Measurements from ENCODE around the gene ZNF362.

Gene ZNF362

DNA sequence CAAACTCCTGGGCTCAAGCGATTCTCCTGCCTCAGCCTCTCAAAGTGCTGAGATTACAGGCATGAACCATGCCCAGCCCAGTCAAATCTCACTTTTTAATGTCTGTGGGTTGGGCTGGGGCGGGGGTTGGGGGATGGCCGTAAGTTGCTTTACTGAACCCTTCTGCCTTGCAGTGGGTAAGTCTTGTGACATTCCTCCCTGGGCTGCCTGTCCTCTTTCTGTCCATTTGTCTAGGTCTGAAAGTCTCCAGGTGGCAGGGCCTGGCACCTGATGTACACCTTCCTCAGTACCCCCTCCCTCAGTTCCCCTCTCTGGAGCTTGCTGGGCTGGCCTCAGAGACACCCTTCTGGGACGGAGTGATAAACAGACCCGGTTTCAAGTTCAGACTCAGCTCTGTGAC is 13.3 kb downstream of the ZNF362 start:
- DNase-seq = no peak

DNA sequence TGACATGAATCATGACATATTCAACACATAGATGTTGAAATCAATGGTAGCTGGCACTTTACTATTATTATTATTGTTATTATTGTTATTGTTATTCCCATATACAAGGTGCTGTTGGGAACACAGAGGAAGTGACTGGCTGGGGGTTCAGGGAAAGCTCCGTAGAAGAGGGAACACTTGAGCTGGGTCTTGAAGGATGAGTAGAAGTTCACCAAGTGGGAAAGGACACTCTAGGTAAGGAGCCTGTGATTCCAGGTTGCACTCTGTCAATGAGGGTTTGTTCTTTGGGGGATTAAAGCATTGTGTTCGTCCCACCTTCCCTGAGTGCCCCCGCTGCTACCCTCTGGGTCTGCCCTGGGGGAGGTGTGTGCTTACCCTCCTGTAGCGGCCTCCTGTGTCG is 14.1 kb downstream of the ZNF362 start:
- DNase-seq = no peak

DNA sequence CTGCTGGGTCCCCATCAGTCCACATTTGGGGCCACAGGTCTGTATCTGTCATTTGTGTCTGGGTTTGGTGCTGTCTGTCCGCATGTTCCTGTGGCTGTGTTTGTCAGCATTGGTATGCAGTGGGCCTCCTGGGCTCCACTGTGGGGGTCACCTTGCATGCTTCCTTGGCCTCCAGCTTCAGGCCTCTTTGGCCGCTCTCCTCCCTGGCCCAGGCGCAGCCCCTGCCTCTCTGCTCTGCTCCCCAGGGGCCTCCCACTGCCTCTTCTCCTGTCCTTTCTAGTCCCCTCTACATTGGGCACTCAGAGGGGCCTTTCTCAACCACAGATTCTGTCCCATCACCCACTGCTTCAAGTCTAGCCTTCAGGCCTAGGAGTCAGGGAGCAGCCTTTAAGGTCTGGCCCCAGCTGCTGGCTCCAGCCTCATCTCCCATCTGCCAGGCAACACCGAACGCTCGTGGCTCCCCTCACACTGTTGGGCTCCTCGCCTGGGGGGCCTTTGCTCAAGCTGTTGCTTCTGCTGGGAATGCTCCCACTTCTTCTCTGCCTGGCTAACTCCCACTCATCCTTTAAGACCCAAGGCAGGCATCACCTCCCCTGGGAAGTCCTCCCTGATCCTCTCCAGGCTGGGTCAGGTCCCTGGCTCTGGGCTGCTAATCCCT is 14.6 kb downstream of the ZNF362 start:
- no peak for DNase-seq

DNA sequence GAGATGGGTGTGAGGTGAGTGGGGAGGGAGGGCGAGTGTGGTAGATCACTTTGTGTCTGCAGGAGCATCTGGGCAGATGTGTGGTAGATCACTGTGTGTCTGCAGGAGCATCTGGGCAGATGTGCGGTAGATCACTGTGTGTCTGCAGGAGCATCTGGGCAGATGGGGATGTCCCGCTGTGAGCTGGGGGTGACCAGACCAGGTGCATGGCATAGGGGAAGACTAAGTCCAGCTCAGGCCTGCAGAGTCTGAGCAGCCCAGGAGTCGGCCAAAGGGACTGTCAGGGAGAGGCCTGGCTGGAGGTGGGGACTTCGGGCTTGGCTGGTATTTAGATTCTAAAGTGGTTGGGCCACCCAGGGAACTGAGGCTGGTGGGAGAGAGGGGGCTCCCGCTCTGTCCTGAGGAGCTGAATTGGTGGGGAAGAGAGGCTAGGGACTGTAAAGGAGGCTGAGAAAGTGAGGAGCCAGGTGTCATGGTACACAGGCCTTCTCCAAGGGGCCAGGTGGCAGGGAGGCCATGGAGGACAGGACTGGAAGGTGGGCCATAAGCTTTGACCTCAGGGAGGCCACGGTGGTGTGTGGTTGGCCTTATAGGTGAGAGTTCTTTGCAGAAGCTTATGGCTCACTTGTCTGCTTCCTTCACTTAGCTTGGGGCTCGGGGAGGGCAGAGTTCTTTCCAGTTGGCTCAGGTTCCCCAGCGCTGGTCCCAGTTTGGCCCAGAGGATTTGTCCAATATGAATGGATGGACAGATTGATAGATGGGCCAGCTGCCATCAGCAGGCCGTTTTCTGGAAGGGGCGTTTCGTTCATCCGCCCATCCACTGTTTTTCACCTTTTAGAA is 15.6 kb downstream of the ZNF362 start:
- DNase-seq = no peak

DNA sequence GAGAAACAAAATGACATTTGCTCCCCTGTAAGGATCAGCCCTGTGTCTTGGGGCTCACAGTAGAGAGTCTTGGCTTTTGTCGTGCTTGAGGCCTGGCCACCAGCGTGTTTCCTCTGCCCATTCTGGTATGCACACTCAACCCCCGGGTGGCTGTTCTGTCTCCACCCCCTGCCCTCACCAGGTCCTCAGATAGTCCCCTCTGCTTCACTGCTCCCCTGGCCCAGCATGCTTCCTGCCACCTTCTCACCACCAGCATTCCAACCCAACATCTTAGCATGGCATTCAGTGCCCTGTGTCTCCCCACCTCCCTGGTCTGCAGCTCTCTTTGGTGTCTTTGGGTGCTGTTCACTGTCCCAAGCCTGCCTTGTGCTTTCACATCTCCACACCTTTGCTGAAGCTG is 16.2 kb downstream of the ZNF362 start:
- no peak for DNase-seq

DNA sequence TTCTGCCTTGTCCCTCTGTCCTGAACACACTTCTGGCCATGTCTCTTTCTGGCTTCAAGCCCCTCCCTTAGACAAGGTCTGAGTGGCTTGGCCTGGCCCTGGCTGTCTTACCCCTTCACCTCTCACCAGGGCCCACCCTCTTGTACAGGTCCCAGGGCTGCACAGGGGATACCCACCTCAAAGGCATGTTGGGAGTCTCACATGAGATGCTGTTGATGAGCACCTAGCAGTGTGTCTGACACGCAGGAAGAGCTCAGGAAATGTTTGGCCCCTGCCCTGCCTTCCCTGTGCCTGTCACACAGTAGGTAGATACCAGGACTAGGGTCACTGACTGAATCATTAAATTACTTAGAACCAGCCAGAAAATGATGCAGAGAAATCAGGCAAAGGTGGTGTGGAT is 16.6 kb downstream of the ZNF362 start:
- DNase-seq = no peak

DNA sequence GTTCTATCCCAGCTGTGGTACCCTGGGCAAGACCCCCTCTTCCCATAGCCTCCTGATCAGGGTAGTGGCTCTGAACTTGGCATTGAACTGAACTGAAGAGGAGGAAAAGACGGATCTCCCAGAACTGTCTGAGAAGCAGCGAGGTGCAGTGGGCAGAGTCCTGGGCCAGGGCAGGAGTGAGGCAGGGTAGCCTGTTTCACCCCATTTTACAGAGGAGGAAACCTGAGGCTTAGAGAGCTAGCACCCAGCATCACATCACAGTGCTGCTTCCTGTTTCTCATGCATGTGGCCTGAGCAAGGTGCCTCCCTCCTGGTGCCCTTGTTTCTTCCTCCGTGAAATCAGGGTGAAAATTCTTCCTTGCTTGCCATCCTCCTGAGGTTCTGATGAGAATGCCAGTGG is 17.1 kb downstream of the ZNF362 start:
- DNase-seq = no peak

DNA sequence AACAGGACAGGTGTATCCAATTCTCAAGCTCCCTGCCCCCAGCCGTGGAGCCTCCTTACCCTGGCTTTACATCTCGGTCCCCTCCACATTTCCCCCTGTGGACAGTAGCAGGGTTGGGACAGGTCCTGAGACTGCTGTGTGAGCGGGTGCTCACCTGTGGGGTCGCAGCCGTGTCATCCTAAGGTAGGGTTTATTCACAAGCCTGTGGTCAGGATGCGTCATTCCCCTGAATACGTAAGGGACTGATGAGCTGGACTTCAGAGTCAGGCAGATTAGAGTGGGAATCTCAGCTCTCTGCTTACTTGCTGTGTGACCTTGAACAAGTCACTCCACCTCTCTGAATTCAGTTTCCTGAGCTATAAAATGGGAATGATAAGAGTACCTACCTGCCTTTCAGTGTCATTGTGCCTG is 17.7 kb downstream of the ZNF362 start:
- DNase-seq = no peak

DNA sequence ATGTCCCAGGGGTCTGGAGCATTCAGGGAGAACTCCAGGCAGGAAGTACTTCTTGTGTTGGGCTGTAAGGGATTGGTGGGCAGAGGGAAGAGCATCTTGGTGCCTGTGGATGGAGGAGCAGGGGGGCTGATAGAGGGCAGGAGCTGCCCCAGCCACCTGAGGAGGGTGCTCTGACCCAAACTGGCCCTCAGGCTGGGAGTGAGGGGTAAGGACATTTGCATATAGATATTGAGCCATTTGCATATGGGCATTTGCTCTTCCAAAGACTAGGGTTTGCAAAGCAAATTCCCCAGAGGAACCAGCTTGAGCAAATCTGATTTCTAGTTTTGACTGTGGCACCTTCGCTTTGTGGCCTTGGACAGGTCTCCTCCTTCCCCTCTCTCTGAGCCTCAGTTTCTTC is 18.2 kb downstream of the ZNF362 start:
- no peak for DNase-seq

DNA sequence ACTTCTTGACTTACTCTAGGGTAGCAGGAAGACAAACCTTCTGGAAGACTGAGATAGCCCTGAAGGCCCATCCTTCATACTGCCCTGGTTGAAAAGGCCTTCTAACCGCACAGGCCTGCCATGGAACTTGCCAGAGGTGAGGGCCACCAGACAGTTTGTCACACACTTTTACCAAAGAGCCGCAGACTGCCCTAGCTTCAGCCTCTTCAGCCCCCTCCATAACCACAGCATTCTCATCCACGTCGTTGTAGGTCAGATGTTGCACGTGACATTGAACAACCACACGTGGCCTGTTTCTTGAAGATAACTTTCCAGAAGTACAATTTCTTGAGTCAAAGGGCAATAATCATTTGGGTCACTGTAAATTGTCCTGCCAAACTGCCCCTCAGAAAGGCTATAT is 18.9 kb downstream of the ZNF362 start:
- DNase-seq = no peak

DNA sequence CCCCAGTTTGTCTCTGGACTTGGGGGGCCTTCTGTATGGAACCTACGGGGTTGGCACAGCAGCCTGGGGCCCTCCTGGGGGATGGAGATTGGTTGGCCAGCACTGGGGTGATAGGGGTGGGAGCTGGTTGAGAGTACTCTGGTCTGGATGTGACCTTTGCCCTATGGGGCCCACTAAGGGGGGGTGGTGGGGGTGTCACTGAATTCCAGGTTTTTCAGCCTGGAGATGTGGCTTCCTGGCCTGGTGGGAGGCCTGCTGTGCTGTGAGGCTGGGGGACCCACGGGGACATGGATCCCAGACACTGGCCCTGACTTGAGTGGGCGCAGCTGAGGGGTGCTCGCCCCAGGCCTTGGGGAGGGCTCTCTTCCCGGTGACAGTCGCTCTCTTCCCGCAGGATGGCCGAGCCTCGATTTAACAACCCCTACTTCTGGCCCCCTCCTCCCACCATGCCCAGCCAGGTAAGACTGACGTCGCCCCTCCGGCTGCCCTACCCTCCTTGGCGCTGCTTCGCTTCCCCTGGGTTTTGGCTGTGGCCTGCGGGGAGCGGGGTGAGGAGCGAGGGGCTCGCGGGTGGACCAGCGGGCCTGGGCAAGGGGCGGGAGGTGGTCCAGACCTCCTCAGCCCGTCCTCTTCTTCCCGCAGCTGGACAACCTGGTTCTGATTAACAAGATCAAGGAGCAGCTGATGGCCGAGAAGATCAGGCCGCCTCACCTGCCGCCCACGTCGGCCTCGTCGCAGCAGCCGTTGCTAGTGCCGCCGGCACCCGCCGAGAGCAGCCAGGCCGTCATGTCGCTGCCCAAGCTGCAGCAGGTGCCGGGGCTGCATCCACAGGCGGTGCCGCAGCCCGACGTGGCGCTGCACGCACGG is 19.6 kb downstream of the ZNF362 start:
- DNase-seq = no peak

DNA sequence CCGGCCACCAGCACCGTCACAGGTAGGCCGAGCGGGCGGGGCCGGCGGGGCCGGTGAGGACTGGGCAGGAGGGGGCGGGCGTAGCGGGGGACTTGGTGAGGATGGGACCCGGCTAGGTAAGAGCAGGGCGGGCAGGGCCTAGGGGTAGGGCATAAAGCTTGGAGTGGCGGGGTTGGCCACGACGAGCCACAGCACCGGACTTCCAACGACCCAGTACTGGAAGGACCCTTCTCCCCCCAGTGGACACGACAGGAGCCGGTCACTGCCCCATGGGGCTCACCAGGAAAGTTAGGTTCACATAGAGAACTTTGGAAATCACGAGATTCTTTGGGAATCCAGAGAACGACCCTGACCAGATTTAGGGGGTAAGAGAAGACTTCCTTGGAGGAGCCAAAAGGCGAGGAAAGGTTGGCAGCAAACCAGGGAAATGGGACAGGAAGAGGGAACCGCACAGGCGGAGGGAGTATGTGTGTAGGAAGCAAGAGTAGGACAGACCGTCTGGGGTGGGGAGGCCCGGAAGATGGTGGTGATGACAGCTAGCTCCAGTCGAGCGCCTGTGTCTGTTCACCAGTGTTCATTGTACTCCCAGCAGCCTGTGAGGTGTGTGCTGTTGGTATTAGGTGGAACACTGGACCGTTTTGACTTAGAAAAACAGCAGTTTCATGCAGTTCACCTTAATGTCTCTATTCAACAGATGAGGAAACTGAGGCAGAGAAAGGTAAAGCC is 20.4 kb downstream of the ZNF362 start:
- DNase-seq = no peak

DNA sequence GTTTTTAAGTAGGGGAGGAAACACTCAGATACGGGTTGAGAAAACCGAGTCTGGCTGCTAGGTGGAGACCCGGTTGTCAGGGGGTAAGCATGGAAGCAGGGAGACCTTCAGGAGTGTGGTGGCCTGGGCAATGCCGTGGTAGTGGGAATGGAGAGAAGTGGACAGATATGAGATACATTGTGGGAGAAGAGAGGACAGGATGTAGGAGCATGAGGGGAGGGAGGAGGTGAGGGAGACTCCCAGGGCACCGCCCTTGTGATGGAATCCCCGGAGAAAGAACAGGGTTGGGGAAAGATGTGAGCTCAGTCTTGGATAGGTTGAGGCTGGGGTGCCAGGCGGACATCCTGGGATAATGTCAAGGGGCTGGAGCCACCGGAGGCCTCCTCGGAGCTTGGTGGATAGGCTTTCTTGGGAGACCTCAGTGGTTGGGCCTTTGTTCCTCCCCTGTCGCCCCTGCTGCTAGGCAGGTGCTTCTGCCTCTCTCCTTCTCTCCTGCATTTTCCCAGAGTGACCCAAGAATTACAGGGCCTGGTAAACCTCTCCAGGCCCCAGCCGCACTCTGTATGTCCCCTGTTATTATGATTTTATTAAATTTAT is 21.3 kb downstream of the ZNF362 start:
- no peak for DNase-seq

DNA sequence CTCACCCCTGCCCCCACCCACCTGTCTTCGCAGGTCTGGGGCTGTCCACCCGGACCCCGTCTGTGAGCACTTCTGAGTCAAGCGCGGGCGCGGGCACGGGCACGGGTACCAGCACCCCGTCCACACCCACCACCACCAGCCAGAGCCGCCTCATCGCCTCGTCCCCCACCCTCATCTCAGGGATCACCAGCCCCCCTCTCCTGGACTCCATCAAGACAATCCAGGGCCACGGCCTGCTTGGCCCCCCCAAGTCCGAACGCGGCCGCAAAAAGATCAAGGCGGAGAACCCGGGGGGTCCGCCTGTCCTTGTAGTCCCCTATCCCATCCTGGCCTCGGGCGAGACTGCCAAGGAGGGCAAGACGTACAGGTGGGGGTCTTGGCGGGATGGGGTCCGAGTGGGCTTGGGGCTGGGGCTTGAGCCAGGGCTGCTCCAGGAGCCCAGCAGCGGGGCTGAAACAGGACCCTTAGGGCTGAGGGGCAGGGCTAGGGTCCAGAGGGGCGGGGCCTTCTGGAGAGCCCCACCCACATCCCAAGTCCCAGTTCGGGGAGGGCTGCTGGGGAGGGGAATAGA is 23.9 kb downstream of the ZNF362 start:
- no peak for DNase-seq

DNA sequence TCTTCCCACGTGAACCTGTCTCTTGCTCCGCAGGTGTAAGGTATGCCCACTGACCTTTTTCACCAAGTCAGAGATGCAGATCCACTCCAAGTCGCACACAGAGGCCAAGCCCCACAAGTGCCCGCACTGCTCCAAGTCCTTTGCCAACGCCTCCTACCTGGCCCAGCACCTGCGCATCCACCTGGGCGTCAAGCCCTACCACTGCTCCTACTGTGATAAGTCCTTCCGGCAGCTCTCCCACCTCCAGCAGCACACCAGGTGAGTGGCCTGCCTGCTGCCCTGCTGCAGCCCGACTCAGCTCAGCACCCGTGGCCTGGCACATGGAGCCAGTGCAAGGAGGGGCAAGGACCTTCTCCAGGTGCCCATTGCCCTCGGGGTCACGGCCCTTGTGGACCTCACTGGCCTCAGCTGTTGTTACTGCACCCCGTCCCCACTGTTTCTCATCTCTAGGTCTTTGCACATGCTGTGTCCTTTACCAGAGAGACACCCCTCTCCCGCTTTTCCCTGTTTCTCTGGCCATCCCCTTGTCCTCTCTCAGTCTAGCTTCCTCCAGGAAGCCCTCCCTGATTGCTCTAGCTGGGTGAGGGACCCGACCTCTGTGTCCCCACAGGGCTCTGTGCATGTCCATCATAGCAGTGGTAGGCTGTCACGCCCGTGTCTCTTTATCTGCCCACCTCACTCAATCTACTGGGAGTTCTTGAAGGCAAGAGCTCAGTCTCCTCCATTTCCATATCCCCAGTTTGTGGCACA is 25.4 kb downstream of the ZNF362 start:
- no peak for DNase-seq

DNA sequence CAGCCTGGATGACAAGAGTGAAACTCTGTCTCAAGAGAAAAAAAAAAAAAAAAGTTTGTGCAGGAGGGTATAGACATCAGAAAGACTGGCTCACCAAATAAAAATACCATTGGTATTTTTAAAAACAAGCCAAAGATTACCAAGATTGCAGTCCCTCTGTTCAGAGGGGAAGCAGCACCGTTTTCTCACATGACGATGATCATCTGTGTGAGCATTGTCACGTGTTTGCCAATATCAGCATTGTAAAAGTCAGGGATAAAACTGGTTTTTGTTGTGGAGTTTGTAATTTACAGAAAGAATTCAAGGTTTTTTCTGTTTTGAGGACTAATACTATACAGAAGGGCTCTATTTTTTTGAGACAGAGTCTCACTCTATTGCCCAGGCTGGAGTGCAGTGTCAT is 26.5 kb downstream of the ZNF362 start:
- DNase-seq = no peak

DNA sequence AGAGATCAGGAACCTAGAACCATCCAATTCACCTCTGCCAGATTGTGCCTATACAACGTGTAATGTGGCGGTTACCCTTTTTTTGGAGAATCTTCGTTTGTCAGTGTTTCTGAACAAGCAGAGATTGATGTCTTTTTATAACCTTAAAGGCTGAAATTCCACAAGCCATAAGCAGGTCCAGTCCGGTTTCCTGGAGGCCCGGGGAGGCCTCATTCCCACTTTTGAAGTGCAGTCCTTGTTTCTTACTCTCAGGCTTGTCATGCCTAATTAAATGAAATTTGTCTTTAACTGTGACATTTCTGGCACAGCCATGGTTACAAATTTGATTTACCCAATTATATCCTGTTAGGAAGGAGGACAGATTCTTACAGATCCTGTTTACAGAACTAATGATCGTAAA is 27.8 kb downstream of the ZNF362 start:
- DNase-seq = no peak

DNA sequence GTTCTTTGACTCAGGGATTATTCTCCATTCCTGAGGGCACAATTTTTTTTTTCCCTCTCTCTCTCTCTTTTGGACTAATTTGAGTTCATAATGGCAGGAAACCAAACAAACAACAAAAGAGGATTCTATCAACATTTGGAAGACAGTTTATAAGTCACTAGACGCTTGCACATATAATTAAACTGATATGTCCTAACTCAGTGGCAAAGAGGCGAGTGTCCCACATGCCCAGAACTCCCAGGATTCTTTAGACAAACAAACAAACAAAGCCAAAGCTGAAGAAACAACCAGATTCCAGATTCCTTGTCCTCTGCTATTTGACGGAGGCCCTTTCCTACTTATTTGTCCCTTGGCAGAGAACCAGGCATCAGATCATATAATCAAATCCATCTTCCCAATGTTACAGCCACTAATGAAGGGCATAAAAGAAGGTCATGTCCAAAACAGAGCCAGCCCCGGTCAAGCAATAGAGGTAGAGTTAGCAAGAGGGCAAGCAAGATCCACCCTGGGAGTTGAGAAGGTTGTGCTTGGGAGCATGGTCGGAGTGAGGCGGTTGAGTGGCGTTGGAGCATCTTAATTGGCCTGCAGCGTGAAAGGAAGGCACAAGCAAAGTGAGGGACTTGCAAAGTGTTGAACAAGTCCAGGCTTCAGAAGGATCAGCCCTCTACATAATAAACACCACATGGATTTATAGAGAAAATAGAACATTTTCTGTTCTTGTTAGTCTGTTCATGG is 30.3 kb downstream of the ZNF362 start:
- DNase-seq = no peak

DNA sequence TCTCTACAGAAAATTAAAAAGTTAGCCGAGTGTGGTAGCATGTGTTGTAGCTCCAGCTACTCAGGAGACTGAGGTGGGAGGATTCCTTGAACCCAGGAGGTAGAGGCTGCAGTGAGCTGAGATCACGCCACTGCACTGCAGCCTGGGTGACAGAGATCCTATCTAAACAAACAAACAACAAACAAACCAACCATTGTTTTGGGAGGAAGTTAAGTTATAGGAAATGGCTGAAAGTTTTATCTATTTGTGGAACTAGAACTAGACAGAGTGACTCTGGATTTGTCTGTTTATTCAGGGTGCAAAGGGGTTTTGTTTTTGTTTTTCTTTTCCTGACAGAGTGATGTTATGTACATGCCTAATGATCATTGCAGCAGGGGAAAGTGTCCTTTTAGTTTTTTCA is 31.0 kb downstream of the ZNF362 start:
- no peak for DNase-seq

DNA sequence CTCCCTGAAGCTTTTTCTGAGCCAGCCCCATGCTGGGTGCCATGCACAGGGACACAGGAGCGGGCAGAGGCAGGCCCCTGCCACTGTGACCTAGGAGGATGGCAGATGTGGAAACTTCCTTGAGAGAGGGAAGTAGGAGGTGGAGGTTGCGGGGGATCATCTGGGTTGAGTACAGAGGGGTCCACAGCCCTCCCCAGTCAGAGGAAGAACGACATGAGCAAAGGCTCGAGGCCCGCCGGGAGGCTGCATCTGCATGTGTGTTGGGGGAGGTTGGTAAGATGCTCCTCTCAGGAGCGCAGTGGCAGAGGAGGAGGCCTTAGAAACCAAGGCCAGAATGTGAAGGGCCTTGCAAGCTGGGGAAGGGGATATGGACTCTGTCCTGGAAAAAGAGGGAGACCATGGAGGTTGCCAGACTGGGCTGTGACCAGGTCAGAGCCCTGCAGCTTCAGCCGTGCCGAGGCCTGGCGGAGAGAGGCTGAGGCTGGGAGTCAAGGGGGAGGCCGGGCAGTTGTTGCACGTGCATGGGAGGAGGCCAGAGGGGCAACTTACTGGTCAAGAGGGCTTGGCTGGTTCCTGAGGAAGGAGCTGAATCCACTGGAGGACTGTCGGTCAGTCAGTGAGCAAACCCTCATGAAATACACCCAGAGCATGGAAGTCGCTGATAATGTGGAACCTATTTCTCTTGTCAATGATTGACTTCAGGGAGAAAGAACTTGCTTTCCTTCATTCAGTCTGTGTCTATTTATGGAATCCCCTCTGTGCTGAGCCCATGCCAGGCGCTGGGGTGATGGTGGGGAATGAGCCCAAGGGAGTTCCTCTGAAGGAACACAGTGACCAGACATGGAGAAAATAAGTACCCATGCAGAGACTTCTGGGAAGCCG is 32.9 kb downstream of the ZNF362 start:
- DNase-seq = no peak
